ENCODE results near the gene ARPP21. TPM values are rescaled to one million over a fixed set of nuclear protein-coding genes. Genes with fewer than 3 reads are reported as not detected.

The ARPP21 gene
- total RNA-seq, 2 donors from 2014 or later, result 0.42 TPM; not detected in 1

DNA sequence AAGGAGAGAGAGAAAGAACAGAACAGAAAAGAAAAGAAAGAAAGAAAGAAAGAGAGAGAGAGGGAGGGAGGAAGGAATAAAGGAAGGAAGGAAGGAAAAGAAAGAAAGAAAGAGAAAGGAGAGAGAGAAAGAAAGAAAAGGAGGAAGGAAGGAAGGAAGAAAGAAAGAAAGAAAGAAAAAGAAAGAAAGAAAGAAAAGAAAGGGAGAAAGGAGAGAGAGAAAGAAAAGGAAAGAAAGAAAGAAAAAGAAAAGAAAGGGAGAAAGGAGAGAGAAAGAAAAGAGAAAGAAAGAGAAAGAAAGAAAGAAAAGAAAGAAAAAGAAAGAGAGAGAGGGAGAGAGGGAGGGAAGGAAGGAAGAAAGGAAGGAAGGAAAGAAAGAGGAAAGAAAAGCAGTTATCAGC, 108.8 kb downstream of the ARPP21 start:
- Histone ChIP-seq H3K4me1 (no peaks in the 10 kb centered on the region), H3K9ac (ENCODE audit: low read depth in 2 of 2, low read length in 2 of 2) (no peak overlapping the region), H3K9me3 (no peaks in the 10 kb centered on the region), H3K36me3 (no peaks in the 10 kb centered on the region), H3K4me3 (no peak overlapping the region), H3K27ac (no peak overlapping the region), H3K27me3 (no peaks in the 10 kb centered on the region)
- no peak for DNase-seq
- intact Hi-C loops (cut with DNase I), result no loop called here
- TF ChIP-seq, protein P1, sequence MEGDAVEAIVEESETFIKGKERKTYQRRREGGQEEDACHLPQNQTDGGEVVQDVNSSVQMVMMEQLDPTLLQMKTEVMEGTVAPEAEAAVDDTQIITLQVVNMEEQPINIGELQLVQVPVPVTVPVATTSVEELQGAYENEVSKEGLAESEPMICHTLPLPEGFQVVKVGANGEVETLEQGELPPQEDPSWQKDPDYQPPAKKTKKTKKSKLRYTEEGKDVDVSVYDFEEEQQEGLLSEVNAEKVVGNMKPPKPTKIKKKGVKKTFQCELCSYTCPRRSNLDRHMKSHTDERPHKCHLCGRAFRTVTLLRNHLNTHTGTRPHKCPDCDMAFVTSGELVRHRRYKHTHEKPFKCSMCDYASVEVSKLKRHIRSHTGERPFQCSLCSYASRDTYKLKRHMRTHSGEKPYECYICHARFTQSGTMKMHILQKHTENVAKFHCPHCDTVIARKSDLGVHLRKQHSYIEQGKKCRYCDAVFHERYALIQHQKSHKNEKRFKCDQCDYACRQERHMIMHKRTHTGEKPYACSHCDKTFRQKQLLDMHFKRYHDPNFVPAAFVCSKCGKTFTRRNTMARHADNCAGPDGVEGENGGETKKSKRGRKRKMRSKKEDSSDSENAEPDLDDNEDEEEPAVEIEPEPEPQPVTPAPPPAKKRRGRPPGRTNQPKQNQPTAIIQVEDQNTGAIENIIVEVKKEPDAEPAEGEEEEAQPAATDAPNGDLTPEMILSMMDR (IDR thresholded peaks at IDR 0.05), result no peak

DNA sequence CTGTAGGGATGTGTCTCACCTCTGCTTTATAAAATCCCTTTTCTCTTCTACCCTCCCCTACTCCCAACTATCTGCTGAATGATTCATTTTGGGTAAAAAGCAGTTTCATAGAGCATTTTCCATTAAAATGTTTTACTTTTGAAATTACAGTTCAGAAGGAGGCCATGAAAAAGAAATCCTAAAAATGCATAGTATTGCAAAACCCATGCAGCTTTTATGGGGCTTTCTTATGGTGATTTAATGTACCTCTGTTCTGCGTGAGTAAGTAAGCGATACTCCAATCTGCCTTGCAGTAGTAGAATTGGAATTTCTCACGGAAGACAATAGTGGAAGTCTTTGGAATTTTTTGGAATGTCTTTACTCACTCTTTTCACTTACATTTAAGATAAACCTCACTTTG, 111.9 kb downstream of the ARPP21 start:
- no peaks in the 10 kb centered on the region for H3K27me3 ChIP-seq
- no peak overlapping the region for H3K27ac ChIP-seq
- DNase-seq, result no peak
- intact Hi-C loops (cut with DNase I), result no loop called here
- H3K36me3 ChIP-seq, result no peaks in the 10 kb centered on the region
- no peaks in the 10 kb centered on the region for H3K4me1 ChIP-seq
- TF ChIP-seq, protein P1 (IDR thresholded peaks at IDR 0.05), result no peak
- no peak overlapping the region for H3K4me3 ChIP-seq
- H3K9ac ChIP-seq (ENCODE audit: low read depth in 2 of 2, low read length in 2 of 2), result no peak overlapping the region
- no peaks in the 10 kb centered on the region for H3K9me3 ChIP-seq

DNA sequence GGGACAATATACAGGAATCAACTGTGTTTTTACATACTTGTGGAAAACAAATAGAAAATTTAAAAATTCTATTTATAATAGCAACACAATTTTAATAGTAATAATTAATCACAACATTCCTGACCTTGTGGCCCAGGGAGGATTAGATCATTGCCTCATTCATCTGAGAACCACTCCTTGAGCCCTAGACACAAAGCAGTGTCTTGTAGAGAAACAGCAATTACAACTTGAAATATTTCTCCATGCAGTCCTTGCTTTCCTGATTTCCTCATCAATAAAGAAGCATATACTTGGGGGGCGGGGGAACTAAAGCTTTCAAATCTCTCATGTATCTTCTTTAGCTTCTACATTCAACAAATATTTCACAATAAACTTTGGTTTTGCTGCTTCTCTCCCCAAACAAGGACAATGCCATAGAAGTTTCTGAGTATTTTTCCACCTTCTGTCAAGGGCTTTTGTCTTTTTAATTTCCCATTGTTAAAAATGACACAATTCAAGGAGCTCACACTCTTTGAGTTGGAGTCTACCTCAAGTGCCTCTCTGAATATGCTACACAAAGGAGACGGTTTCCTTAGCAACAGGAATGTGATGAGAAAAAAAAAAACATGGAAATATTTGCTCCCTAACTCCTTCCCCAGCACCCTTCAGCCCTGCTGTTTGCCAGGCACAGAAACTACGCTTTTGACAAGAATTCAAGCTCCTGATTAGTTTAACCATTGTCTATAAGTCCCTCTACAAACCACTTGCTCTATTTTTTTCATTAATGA, 118.8 kb downstream of the ARPP21 start:
- DNase-seq, result no peak
- no peaks in the 10 kb centered on the region for H3K4me1 ChIP-seq
- H3K9me3 ChIP-seq, result no peaks in the 10 kb centered on the region
- no peaks in the 10 kb centered on the region for H3K27me3 ChIP-seq
- intact Hi-C loops (cut with DNase I), result no loop called here
- no peak overlapping the region for H3K9ac ChIP-seq (ENCODE audit: low read depth in 2 of 2, low read length in 2 of 2)
- no peak overlapping the region for H3K27ac ChIP-seq
- H3K36me3 ChIP-seq, result no peaks in the 10 kb centered on the region
- no peak overlapping the region for H3K4me3 ChIP-seq
- TF ChIP-seq, protein P1 (IDR thresholded peaks at IDR 0.05), result no peak

DNA sequence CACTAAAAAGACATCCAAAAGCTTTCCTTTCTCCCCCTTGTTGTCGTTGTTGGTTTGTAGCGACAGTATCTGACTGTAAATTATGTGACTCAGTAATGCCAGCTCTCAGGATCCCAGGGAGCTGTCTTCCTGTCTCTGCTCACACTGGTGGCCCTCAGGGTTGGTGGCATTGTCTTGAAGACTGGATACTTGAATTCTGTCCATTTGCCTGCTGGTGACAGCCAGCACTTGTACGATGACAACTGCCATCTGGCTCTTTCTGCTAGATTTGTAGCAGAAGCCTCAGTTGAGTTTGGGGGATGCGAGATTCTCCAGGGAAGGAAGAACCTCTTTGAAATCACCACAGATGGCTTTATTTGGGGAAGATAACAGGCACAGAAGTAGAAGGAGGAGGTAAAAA, 120.8 kb downstream of the ARPP21 start:
- Histone ChIP-seq H3K9me3 (no peaks in the 10 kb centered on the region), H3K4me3 (no peak overlapping the region), H3K4me1 (no peaks in the 10 kb centered on the region), H3K9ac (ENCODE audit: low read depth in 2 of 2, low read length in 2 of 2) (no peak overlapping the region), H3K27ac (no peak overlapping the region), H3K27me3 (no peaks in the 10 kb centered on the region), H3K36me3 (no peaks in the 10 kb centered on the region)
- DNase-seq, result no peak
- TF ChIP-seq, protein P1 (IDR thresholded peaks at IDR 0.05), result no peak
- intact Hi-C loops (cut with DNase I), result no loop called here

DNA sequence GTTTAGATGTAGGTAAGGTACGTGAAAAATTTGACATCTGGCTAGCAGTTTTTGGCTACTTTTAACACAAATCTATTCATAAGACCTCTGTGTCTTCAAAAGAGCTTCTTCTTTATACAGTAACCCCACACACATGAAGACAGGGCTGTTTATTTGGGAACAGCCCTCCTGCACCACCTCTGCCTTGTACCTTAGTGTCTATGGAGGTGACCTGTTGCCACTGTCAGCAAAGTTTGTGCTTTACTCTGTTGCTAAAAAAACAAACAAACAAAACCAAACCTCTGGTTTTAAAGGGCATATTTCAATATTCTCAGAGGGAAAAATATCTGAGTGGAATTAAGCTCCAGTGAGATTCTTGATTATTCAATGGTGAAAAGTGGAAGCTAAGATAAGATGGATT, 122.0 kb downstream of the ARPP21 start:
- H3K4me3 ChIP-seq, result no peak overlapping the region
- TF ChIP-seq, protein P1 (IDR thresholded peaks at IDR 0.05), result no peak
- H3K36me3 ChIP-seq, result no peaks in the 10 kb centered on the region
- no peak for DNase-seq
- no peaks in the 10 kb centered on the region for H3K27me3 ChIP-seq
- intact Hi-C loops (cut with DNase I), result no loop called here
- H3K27ac ChIP-seq, result no peak overlapping the region
- H3K4me1 ChIP-seq, result no peaks in the 10 kb centered on the region
- no peak overlapping the region for H3K9ac ChIP-seq (ENCODE audit: low read depth in 2 of 2, low read length in 2 of 2)
- no peaks in the 10 kb centered on the region for H3K9me3 ChIP-seq
